ENCODE measurements around the gene WDR90.

The WDR90 gene

DNA sequence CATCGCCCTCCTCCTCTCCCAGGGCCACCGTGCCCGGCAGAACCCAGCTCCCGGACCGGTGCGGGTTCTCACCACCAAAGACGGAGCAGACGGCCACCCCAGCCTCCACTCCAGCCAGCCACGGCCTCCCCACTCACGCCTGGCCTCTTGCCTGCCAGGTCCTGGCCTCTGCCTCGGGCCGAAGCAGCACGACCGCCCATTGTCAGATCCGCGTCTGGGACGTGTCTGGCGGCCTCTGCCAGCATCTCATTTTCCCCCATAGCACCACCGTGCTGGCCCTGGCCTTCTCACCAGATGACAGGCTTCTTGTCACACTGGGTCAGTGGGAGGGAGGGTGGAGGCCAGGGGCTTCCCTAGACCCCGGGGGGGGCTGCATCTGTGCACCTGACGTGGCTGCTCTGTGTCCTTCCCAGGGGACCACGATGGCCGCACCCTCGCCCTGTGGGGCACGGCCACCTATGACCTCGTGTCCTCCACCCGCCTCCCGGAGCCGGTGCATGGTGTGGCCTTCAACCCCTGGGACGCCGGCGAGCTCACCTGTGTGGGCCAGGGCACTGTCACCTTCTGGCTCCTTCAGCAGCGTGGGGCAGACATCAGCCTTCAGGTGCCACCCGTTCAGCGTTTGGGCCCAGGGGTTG lies 12.1 kb downstream of the WDR90 start:
- DNase-seq = no peak

GRCh38 chr16:662095-662494 lies 12.9 kb downstream of the WDR90 start:
- DNase-seq = no peak

- DNase-seq = no peak
Observed at GRCh38 chr16:662597-662996, 13.4 kb downstream of the WDR90 start.

DNA sequence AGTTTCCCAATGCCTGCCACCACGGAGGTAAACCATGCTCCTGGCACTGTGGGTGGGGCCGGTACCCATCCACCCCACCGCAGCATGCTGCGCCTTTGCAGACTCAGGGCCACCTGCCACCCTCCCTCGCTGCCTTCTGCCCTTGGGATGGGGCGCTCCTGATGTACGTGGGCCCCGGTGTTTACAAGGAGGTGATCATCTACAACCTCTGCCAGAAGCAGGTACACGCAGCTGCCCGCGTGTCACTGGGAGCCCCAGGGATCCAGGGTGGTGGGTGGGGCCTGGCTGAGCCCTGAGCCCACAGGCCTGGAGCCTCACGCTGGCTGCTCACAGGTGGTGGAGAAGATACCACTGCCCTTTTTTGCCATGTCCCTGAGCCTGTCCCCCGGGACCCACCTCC lies 17.4 kb downstream of the WDR90 start:
- no peak for DNase-seq

DNA sequence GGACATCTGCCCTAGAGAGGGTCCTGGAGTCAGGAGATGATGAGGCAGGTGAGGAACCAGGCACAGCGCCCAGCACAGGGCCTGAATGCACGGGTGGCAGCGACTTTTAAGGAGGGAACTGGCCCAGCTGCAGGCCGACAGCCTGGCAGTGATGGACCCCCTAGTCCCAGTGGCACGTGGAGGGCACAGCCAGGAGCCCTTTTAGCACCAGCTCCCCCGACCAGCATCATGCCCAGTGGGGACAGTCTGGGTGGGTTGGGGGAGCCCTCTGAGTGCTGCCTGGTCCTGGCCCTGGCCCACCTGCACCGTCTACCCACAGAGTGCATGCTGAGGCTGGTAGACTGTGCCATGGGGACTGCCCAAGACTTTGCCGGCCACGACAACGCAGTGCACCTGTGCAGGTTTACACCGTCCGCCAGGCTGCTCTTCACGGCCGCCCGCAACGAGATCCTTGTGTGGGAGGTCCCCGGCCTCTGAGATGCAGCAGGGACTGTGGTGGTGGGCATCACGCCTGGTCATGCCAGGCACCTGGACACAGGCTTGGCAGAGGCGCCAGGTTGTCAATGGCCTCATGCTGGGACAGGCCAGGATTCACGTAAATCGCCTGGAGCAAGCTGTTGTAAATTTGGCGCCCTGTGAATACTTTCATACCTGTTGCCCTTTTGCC lies 18.1 kb downstream of the WDR90 start:
- DNase-seq = no peak

DNA sequence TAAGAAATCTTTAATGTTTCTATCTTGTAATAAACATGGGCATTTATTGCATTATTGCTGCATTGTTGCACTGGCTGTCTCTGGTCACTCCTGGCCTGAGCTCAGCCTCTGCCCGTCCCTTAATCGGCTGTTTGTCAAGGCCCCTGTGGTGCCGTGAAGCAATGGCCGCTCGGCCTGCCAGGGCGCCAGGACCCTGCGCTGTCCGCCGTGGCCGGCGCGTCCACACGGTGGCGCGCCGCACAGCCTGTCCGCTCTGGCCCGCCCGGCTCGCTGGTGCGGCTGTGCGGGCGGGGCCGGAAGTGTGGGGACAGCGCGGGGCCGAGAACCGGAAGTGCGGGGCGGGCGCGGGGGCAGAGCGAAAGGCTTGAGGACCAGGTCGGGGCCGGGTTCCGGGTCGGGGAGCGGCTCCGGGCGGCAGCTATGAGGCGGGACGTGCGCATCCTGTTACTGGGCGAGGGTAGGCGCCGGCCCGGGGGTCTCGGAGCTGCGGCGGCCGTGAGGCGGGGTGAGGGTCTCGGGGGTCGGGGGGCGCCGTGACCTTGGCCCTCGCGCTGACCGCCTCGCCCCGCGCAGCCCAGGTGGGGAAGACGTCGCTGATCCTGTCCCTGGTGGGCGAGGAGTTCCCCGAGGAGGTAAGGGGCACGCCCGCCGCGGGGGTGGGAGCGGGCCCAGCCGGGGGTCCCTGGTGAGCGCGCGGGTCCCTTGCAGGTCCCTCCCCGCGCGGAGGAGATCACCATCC lies 18.8 kb downstream of the WDR90 start, which contains the start of gene RHOT2:
TSS of gene RHOT2 (plus strand) at position 353 of the 739 bp plus-strand sequence. CDS start at position 421, 68 bp downstream.
- DNase-seq = peak; percentile 41

- DNase-seq = no peak
Observed at GRCh38 chr16:668519-669171, 19.5 kb downstream of the WDR90 start.

DNA sequence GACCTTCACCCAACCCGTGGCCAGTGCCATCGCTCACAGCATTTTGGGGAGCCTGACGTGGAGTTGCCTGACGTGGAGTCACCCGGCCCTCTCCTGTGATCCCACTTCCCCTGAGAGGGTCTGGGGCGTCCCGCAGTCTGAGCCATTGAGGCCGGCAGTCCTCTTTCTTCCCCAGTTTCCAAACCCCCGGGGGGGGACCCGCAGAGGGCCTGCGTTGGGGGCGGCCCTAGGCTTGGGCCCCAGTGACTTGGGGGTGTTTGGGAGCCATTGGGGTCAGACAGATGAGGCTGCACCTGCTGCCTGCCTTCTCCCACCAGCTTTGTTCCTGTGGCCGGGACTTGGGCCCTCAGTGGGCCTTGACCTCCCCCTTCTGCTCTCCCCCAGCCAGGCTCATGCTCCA lies 20.5 kb downstream of the WDR90 start:
- no peak for DNase-seq

DNA sequence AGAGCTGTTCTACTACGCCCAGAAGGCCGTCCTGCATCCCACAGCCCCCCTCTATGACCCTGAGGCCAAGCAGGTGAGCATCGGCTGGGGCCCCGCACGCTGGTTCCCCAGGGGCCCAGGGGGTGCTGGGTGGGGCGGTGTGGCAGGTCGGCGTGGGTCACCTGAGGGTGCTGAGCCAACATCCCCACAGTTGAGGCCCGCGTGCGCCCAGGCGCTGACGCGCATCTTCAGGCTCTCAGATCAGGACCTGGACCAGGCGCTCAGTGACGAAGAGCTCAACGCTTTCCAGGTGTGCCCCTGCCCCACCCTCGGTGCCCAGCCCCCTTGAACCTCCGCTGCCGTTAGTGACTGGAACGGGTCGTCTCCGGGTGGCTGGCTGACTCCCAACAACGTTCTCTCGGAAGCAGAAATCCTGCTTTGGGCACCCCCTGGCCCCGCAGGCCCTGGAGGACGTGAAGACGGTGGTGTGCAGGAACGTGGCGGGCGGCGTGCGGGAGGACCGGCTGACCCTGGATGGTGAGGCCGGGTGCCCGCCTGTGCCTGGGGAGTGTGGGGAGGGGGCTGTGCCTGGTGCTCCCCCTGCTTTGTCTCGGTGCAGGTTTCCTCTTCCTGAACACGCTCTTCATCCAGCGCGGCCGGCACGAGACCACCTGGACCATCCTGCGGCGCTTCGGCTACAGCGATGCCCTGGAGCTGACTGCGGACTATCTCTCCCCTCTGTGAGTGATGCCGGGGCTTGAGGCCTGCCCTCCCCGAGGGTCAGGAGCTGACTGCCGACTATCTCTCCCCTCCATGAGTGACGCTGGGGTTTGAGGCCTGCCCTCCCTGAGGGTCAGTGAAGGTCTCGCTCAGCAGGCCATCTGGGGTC lies 21.6 kb downstream of the WDR90 start:
- DNase-seq = no peak

DNA sequence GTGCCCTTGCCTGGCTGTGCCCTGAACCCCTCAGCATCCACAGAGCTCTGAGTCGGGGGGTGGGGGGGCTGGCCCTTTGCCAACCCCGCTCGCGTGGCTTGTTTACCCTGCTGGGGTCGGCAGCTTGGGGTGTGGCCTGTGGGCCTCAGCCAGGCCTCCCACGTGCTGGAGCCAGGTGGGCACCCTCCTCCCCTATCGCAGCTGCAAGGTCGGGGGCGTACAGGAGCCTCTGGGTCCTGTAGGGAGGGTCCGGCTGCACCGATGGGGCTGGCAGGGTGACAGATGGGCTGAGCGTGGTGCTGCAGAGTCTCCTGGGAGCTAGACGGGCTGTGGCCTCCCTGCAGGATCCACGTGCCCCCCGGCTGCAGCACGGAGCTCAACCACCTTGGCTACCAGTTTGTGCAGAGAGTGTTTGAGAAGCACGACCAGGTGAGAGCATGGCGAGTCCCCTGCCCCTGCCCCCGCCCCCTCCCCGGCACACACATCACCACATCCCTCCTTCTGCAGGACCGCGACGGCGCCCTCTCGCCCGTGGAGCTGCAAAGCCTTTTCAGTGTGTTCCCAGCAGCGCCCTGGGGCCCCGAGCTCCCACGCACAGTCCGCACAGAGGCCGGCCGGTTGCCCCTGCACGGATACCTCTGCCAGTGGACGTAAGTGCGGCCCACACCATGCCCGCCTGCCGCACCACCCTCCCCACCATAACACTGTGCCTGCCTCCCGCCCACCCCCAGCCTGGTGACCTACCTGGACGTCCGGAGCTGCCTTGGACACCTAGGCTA lies 22.4 kb downstream of the WDR90 start:
- no peak for DNase-seq

- no peak for DNase-seq
Observed at GRCh38 chr16:672371-672770, 23.2 kb downstream of the WDR90 start.

GRCh38 chr16:672851-673250 lies 23.7 kb downstream of the WDR90 start:
- DNase-seq = no peak

- no peak for DNase-seq
Observed at GRCh38 chr16:673399-673991, 24.3 kb downstream of the WDR90 start.

DNA sequence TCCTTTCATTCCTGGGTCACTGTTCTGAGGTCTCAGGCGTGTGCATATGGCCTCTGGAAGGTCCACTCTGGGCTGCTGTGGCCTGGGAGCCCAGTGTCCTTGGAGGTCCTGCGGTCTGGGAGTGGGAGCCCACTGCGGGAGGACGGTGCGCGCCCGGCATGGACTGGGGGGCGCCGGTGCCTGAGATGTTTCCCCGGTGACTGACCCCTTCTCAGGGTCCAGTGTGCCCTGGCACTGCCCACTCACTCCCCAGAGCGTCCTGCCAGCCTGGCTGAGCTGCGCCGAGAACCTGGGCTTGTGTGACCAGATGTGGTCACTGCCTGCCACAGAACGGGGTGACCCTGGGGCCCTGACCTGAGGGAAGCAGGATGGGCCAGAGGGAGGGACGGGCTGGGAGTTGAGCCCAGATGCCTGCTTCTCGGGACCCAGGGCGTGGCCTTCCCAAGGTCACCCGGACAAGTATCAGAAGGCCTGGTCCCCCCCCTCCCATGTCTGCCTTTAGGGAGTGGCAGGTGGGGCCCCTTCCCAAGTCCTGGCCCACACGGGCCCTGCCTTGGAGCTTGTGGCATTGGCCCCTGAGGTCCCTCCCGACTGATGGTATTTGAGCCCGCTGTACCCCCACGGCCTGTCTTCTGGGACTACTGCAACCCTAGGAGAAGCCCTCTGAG lies 25.2 kb downstream of the WDR90 start:
- no peak for DNase-seq

GRCh38 chr16:674968-675883 lies 26.1 kb downstream of the WDR90 start, which contains the start of gene RHBDL1:
Gene RHBDL1, plus strand, starts transcription at chr16:675671. Its CDS starts 120 bp downstream, at chr16:675791.
- DNase-seq = no peak

- DNase-seq = no peak
Observed at GRCh38 chr16:675884-676564, 26.9 kb downstream of the WDR90 start.

DNA sequence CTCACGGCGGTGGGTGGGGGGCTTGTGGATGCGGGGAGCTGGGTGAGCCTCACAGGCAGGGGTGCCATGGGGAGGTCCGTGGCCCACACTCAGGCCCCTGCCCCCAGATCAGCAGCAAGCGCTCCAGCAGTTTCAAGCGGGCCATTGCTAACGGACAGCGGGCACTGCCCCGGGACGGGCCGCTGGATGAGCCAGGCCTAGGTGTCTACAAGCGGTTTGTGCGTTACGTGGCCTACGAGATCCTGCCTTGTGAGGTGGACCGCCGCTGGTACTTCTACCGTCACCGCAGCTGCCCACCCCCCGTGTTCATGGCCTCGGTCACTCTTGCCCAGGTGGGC lies 27.4 kb downstream of the WDR90 start:
- DNase-seq = no peak

- DNase-seq = no peak
Observed at GRCh38 chr16:676913-677312, 27.7 kb downstream of the WDR90 start.
